ENCODE results near the gene KLF3.

KLF3 gene

GRCh38 chr4:38674258-38675144 is 10.5 kb downstream of the KLF3 start:
- no peak for DNase-seq

DNA sequence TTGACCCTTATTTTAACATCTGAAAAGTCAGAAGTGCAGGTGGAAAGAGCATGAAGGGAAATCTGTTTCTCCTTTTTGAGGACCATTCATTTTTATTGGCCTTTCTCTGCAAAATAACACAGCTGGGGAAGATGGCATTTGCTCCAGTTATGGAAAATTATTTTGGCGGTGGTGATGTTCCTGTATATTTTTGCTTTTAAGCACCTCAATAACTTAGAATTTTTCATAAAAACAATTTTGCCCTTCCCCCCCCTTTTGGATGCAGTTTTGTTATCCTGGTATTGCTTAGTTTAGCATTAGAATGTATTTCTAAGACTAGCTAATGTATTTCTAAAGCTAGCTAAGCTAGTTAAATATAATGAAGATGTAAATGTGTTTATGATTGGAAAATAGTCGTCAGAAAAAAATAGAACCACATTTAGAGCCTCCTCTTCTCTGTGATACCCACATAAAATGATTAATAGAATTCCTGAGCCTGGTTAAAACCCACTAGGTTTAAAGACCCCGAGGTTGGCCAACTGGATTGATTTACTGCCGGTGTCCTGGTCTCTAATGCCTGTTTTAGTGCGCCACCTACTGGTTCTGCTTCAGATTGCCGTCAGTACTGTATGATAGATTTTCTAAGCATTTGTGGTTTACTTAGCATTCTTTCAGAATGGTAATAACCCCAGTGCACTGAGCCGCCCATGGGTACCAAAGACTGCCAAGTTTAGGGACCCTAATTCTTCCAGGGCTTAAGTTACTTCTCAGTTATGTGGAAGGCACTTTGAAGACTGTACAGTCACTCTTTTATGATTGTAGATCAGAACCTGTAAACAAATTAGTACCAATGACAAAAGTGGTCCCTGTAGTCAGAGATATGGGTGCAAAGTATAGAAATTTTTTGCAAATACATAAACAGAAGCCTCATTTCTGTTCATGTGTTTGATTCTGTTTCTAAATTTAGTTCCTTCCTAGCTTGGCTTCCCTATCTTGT is 11.4 kb downstream of the KLF3 start:
- DNase-seq = peak; percentile 52 to 83 (median 75)

GRCh38 chr4:38676986-38677385 is 13.0 kb downstream of the KLF3 start:
- no peak for DNase-seq

DNA sequence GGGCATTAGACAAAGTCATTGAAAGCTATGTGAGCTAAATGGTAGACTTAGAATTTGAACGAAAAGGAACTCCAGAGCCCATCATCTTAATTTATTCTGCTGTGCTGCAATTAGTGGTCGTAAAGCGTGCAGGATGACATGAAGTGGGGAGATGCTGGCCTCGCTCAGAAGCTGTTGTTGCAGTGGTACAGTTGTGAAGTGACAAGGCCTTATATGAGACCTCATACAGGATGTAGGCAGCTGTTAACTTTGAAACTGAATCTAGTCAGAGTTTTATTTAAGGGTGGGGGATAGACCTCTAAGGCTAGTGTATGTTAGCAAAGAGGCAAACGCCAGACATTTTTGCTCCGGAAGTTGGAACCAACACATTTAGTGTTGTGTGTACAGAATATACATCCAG is 13.4 kb downstream of the KLF3 start:
- no peak for DNase-seq

DNA sequence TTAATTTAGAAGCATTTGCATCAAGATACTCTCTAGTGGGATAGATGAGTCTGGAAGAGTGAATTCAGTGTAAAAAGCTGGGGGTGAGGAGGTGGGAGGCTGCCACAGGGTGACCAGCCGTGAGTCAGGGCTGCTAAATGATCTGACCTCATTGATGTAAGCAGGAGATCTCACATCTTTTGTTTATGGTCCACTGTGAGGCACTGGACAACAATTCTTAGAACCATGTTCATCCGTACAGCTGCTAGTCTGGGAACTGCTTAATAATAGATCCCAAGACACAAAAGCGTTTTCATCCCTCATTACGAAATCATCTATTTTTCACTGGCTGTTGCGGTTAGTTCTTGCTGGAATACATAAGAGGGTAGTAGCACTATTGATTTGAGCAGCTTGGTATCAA is 14.1 kb downstream of the KLF3 start:
- no peak for DNase-seq

DNA sequence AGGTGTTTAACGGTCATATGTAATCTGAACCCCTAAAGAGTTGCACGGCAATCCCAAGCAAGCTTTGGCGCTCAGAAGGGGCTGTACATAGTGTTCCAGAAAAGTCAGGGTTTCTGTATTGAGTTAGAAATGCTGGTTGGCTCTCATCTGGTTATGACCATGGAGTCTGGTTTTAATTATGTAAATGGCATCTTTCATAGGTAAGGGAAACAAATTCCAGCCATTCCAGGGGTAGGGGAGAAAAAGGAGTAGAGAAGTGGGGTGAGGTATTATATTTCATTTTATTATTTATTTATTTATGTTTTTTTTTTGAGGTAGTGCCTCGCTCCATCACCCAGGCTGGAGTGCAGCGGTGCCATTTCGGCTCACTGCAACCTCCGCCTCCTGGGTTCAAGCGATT is 15.9 kb downstream of the KLF3 start:
- DNase-seq = no peak

DNA sequence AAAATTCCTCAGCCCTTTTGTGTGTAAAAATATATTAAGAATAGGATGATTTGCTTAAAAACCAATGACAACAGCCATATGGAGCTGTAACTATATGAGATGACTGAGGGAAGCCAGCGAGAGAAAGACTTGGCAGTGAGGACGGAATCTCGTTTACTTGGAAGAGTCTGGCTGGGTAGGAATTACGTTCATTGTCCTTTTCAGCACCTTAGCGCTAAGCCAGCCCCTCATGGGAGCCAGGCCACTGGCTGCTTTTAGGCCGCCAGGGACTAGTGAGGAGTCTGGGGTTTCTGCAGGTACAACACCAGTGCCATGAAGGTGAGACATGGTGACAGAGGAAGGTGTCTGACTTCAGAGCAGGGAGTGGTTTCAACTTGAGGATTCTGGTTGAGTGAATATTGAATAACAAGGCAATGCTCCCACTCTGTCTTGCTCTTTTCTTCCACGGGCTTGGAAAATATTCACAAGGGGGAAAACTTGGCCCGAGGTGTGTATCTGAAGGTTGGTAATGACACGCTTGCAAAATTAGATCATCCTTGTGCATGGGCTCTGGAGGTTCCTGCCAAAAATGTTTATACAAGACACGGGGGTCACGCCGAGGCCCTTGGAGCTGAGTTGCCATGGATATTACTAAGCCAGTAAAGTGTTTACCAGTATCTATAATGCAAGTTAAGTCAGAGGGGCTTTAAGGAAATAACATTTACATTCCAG is 17.4 kb downstream of the KLF3 start:
- no peak for DNase-seq

DNA sequence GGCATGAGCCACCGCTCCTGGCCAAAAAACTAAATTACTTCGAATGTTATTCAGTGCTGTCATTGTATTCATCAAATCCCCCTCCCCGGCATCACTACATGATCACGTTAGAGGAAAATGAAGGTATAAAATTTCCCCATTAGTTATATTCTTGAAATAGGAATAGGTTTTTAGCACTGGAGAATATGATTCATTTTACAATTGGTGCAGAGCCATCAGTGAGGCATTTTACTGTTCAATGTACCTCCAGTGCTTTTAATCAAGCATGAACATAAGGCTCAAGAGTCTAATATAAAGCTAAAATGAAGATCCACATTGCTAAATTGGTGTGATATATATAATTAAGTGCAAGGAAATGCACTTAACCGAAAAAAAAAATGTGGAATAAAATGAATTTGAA is 18.3 kb downstream of the KLF3 start:
- DNase-seq = no peak

GRCh38 chr4:38683276-38683675 is 19.3 kb downstream of the KLF3 start:
- no peak for DNase-seq

GRCh38 chr4:38684271-38684670 is 20.3 kb downstream of the KLF3 start:
- DNase-seq = peak in 1 of 5 donors; percentile 62

GRCh38 chr4:38684951-38685844 is 21.2 kb downstream of the KLF3 start:
- DNase-seq = no peak

DNA sequence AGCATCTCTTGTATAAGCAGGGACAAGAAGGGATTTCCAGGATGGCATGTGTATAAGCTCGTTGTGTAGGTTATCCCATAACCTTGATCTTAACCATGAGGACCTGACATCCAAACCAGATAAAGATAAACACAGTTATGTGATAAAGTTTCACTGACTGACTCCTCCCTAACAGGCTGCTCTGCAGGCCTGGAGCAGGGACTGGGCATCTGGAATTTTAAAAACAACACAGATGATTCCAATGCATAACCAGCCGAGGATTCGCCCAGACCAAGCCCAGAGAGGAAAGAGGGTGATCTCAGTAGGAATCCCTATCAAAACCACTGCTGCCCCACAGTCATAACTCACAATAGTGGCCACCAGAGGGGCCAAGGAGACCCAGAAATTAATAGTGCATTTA is 22.7 kb downstream of the KLF3 start:
- no peak for DNase-seq

DNA sequence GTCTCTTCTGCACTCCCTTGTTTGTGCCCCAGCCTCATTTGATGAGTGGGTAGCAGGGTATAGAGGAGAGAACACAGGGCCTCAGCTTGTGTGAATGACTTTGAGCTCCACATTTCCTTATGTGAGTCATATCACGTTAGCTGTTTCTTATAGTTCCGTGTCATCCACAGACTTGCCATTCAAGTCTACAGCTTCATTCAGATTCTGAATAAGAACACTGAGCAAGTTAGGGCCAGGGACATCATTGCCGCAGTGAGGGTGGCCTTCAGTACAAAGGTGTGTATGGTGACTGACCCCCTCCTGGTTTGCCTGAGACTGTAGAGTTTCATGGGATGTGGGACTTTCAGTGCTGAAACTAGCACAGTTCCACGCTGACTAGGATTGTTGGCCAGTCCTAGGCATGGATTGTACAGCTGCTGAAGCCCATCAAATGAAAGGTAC is 23.6 kb downstream of the KLF3 start:
- DNase-seq = peak in 1 of 5 donors; percentile 56

- DNase-seq = no peak
Measured at GRCh38 chr4:38688676-38689355, 24.8 kb downstream of the KLF3 start.

DNA sequence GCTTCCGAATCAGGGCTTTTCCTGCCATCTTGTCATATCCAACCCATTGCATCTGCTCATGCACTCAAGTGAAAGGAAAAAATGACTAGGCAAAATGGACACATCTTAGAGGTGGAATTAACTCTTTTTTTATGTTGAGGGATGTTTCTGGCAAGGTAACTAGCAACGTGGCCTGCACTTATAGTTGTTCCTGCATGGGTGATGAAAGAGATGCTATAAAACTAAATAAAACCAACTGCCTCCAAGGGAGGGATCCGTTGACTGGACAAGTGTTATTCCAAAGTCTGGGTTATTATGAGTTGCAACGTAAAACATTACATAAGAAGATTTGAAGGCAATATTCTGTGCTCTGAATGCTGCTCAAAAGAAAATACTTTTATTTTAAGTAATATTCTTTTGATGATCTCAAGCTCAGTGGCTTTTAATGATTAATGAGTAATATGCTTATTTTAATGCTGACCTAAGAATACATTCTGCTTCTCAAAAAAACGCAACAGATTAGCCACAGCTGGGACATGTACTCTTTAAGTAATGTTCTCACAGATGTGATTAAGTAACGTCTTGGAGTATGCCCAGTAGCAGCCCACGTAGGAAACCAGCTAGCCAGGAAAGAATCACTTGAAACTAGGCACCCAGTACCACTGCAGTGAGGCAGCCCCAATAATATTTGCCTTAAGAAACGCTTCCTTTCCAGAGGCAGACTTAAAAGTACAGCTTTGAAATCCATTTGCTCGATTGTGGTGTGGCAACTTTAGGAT is 27.4 kb downstream of the KLF3 start:
- DNase-seq = no peak

DNA sequence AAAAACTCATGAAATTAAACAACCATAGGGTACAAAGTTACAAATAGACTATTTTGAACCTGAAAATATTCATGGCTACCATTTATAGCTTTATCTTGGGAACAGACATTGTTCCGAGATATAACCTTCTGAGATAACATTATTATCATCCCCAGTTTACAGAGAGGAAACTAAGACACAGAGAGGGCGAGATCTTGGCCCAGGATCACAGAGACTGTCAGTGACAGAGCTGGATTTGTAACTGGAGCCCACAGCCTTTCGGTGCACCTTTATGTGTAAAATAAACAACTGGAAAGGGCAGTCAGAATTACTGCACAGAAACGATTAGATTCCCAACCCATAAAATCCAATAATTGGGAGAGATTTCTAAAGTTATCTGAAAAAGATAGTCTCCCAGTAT is 28.4 kb downstream of the KLF3 start:
- DNase-seq = no peak

DNA sequence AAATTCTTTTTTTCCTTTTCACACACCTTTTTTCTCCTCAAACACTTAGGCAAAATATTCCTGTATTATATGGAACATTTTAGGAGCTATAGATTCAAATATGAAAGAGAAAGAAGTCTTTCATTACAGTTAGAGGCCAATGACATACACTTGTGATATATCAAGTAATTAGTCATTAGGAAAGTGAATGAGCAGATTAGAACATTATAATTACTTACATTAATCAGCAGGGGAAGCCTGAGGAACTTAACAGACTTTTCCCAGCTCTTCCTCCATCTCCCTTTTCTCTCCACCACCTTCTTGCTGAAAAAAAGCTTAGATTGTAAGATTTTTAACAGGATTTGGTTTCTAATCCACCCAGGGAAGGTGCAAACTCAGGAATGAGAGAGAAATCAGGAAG is 29.6 kb downstream of the KLF3 start:
- DNase-seq = no peak

DNA sequence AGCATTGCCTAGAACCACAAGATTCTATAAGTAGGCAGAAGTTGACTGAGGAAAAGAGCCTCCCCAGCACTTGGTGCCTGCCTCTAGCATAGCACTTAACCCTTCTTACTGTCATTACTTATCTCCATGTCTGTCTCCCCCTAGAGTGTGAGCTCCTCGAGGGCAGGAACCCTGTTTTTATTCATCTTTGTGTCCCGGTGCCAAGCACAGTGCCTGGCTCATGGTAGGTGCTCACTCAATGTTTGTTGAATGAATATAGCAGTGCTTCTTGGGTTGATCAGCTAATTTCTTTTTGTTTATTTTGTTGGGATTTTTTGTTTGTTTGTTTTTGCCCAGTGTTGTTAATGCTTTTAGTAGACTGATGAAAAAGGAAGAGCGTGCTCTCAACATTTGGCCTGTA is 30.3 kb downstream of the KLF3 start:
- no peak for DNase-seq

DNA sequence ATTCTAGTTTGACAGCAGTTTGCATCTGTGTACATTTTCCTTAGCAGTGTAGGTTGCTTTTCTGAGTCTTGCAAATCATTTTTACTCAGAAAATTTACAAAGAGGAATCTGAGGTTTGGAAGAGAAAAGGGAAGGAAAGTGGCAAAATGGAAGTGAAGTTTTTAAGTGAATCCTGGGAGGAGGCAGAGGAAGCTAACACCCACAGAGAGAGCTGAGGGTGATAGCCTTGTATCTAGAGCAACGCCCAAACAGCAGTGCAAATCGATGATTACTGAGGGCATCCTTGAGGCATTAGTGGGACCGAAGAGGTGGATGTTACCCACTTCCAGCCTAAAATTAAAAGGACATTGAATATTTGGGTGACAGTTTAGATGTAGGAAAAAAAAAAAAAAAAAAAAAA is 31.8 kb downstream of the KLF3 start:
- no peak for DNase-seq

DNA sequence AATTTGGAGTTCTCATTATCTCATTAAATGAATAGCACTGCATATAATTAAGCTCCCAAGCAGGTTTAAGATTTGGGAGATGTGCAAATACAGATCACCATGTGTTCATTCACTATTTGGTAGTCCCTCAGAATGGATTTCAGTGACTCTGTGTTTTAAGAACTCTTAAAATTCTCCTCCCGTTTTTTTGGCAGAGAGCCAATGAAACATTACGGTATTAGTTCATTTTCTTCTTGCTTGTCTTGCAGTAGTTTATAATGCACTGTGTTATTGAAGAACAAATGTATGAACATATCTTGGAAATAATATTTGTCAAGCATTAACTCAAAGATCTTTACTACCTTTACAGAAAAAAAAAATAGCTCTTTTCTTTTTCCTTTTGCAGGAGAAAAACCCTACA is 32.7 kb downstream of the KLF3 start:
- DNase-seq = no peak

GRCh38 chr4:38698176-38698575 is 34.2 kb downstream of the KLF3 start:
- no peak for DNase-seq
